Nephron progenitor cell (in vitro differentiated cells): ENCODE results near the gene CTNNA3.

Source experiments
- DNase-seq: peaks from one replicate; pipeline ENCODE4 v3.0.0; 2021
- H3K27ac Mint-ChIP-seq: 2 replicates; pipeline ENCODE4 v1.8.0; 2021; ENCODE audit warnings: mild to moderate bottlenecking, moderate library complexity, mixed read lengths
- H3K27me3 Mint-ChIP-seq: 2 replicates; pipeline ENCODE4 v1.8.0; 2021; ENCODE audit warnings: mild to moderate bottlenecking, low read depth, mixed read lengths; ENCODE audit not compliant: poor library complexity
- H3K36me3 Mint-ChIP-seq: 2 replicates; pipeline ENCODE4 v1.8.0; 2021; ENCODE audit warnings: low read depth, mixed read lengths
- H3K4me1 Mint-ChIP-seq: 2 replicates; pipeline ENCODE4 v1.8.0; 2021; ENCODE audit warnings: mixed read lengths
- H3K4me3 Mint-ChIP-seq: 2 replicates; pipeline ENCODE4 v1.8.0; 2021; ENCODE audit warnings: mild to moderate bottlenecking, moderate library complexity, mixed read lengths
- H3K9me3 Mint-ChIP-seq: 2 replicates; pipeline ENCODE4 v1.8.0; 2021; ENCODE audit warnings: mild to moderate bottlenecking, moderate library complexity, mixed read lengths
- CTCF ChIP-seq: fragments of 200-600 bp; sonication (generic); IDR thresholded peaks from 2 replicates; pipeline ENCODE4 v1.5.0; 2021; ENCODE audit warnings: antibody characterized with exemption

The CTNNA3 gene

GRCh38 chr10:66021423-66021822 is 1674.6 kb downstream of the CTNNA3 start:
- no peak overlapping the region for H3K4me3 Mint-ChIP-seq
- TF ChIP-seq CTCF, result no peak
- no peaks in the 10 kb centered on the region for H3K36me3 Mint-ChIP-seq

GRCh38 chr10:66008221-66008620 is 1687.8 kb downstream of the CTNNA3 start:
- no peaks in the 10 kb centered on the region for H3K9me3 Mint-ChIP-seq
- TF ChIP-seq CTCF, result no peak
- no peak for DNase-seq
- H3K27ac Mint-ChIP-seq, result no peak overlapping the region
- H3K27me3 Mint-ChIP-seq, result peaks cover 5% of the 10 kb centered on the region
- H3K4me1 Mint-ChIP-seq, result no peaks in the 10 kb centered on the region
- H3K36me3 Mint-ChIP-seq, result no peaks in the 10 kb centered on the region
- H3K4me3 Mint-ChIP-seq, result no peak overlapping the region

More at GRCh38 chr10:66021423-66021822, 1674.6 kb downstream of the CTNNA3 start:
- H3K4me1 Mint-ChIP-seq, result no peaks in the 10 kb centered on the region
- DNase-seq, result no peak
- peaks cover 8% of the 10 kb centered on the region for H3K27me3 Mint-ChIP-seq
- H3K9me3 Mint-ChIP-seq, result no peaks in the 10 kb centered on the region
- H3K27ac Mint-ChIP-seq, result no peak overlapping the region

GRCh38 chr10:66006411-66006810 is 1689.6 kb downstream of the CTNNA3 start:
- H3K27me3 Mint-ChIP-seq, result peaks cover 5% of the 10 kb centered on the region
- no peak overlapping the region for H3K27ac Mint-ChIP-seq
- H3K9me3 Mint-ChIP-seq, result no peaks in the 10 kb centered on the region
- no peak for DNase-seq
- H3K4me1 Mint-ChIP-seq, result no peaks in the 10 kb centered on the region
- H3K36me3 Mint-ChIP-seq, result no peaks in the 10 kb centered on the region
- TF ChIP-seq CTCF, result no peak
- no peak overlapping the region for H3K4me3 Mint-ChIP-seq

- Mint-ChIP-seq H3K27ac (no peak overlapping the region), H3K9me3 (peaks cover 8% of the 10 kb centered on the region), H3K4me3 (no peak overlapping the region), H3K36me3 (no peaks in the 10 kb centered on the region), H3K4me1 (no peaks in the 10 kb centered on the region), H3K27me3 (no peaks in the 10 kb centered on the region)
- no peak for TF ChIP-seq CTCF
- no peak for DNase-seq
Observed at GRCh38 chr10:65993451-65993850, 1702.5 kb downstream of the CTNNA3 start.

- no peaks in the 10 kb centered on the region for H3K4me1 Mint-ChIP-seq
- peaks cover 6% of the 10 kb centered on the region for H3K27me3 Mint-ChIP-seq
- H3K4me3 Mint-ChIP-seq, result no peak overlapping the region
- DNase-seq, result no peak
- no peak overlapping the region for H3K27ac Mint-ChIP-seq
- H3K36me3 Mint-ChIP-seq, result no peaks in the 10 kb centered on the region
- no peaks in the 10 kb centered on the region for H3K9me3 Mint-ChIP-seq
- TF ChIP-seq CTCF, result no peak
Observed at GRCh38 chr10:65968871-65969270, 1727.1 kb downstream of the CTNNA3 start.

GRCh38 chr10:65968437-65968836 is 1727.6 kb downstream of the CTNNA3 start:
- no peaks in the 10 kb centered on the region for H3K4me1 Mint-ChIP-seq
- peaks cover 3% of the 10 kb centered on the region for H3K27me3 Mint-ChIP-seq
- H3K27ac Mint-ChIP-seq, result no peak overlapping the region

More at GRCh38 chr10:65968437-65968836, 1727.6 kb downstream of the CTNNA3 start:
- H3K4me3 Mint-ChIP-seq, result no peak overlapping the region
- TF ChIP-seq CTCF, result no peak
- H3K36me3 Mint-ChIP-seq, result no peaks in the 10 kb centered on the region
- no peak for DNase-seq
- no peaks in the 10 kb centered on the region for H3K9me3 Mint-ChIP-seq
